Measurements from ENCODE around the gene PRKCI.

DNA sequence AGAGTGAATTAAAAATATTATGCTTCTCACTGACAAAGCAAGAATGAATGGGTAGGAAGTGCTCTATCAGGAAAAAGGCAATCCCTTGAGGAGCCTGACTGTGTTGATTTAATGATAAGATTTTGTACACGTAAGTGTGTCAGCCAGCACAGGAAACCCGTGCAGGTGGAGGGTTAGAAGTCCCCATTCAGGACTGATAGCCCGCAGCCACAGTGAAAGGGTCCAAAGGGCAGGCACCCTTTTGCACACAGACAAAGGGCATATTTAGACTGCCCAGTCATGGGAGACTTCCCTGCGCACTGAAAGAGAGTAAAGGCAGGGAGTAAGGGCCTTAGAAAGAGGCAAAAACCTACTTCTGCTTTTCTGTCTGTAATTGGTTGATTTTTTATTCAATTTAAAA is 108.9 kb downstream of the PRKCI start:
- TF ChIP-seq SUZ12 (IDR thresholded peaks at IDR 0.05; ENCODE audit: extremely low read depth, insufficient read depth, insufficient read length): no peak
- no peak for TF ChIP-seq ZNF274 (IDR thresholded peaks at IDR 0.05; ENCODE audit: low read depth, low read length)

Data from NT2/D1 (cell line).